ENCODE results near the gene MCM7. TPM values are rescaled to one million over a fixed set of nuclear protein-coding genes. Genes with fewer than 3 reads are reported as not detected.

Gene MCM7
- polyA plus RNA-seq, 1 of the 3 experiments (the other 2 are of a cell fraction): 241 TPM

- no peak for TF ChIP-seq IRF3 (IDR thresholded peaks at IDR 0.05; ENCODE audit: low read depth, low read length)
- TF ChIP-seq MAX (IDR thresholded peaks at IDR 0.05; ENCODE audit: low read depth): no peak
- no peak for TF ChIP-seq USF1 (IDR thresholded peaks at IDR 0.05; ENCODE audit: borderline replicate concordance, low read depth)
- TF ChIP-seq ELF1 (IDR thresholded peaks at IDR 0.05): no peak
- peak; percentile 95 for TF ChIP-seq TCF12 (IDR thresholded peaks at IDR 0.05)
- no peak for TF ChIP-seq TAF1 (IDR thresholded peaks at IDR 0.05; ENCODE audit: borderline replicate concordance, low read depth, low read length)
- TF ChIP-seq EZH2phosphoT487 (IDR thresholded peaks at IDR 0.05; ENCODE audit: borderline replicate concordance, low read depth): no peak
- 0 out of 2 replicates have a peak, but pooled peaks have one; percentile 11 for TF ChIP-seq SIN3A (IDR thresholded peaks at IDR 0.05; ENCODE audit: borderline replicate concordance, low read depth, low read length)
- no peak for TF ChIP-seq CTCF (IDR thresholded peaks at IDR 0.05)
- peak; percentile 77; the same call in 1 of the 2 replicates for TF ChIP-seq NFIC (IDR thresholded peaks at IDR 0.05; ENCODE audit: borderline replicate concordance)
- TF ChIP-seq REST (IDR thresholded peaks at IDR 0.05; ENCODE audit: low read depth, low read length): 0 out of 2 replicates have a peak, but pooled peaks have one; percentile 7
Measured at GRCh38 chr7:100065452-100066186, 35.6 kb downstream of the MCM7 start (continued).

Measured in SK-N-SH (cell line).